Hepatocyte (in vitro differentiated cells): ENCODE results near the gene RGS17.

Experiments
- EZH2phosphoT487 ChIP-seq: fragments of 200-600 bp; sonication (generic); IDR thresholded peaks from one replicate; pipeline ENCODE4 v1.6.1; 2018; ENCODE audit warnings: antibody characterized with exemption, mild to moderate bottlenecking, low read depth, moderate library complexity; ENCODE audit not compliant: unreplicated experiment, severe bottlenecking
- TF ChIP-seq, protein P1 (sequence below): fragments of 200-600 bp; sonication (generic); IDR thresholded peaks from 2 replicates; pipeline ENCODE4 v1.5.1; 2016; ENCODE audit warnings: antibody characterized with exemption, mild to moderate bottlenecking; ENCODE audit not compliant: poor library complexity

GRCh38 chr6:153146413-153146812, 15.3 kb upstream of the RGS17 start:
- TF ChIP-seq, protein P1, sequence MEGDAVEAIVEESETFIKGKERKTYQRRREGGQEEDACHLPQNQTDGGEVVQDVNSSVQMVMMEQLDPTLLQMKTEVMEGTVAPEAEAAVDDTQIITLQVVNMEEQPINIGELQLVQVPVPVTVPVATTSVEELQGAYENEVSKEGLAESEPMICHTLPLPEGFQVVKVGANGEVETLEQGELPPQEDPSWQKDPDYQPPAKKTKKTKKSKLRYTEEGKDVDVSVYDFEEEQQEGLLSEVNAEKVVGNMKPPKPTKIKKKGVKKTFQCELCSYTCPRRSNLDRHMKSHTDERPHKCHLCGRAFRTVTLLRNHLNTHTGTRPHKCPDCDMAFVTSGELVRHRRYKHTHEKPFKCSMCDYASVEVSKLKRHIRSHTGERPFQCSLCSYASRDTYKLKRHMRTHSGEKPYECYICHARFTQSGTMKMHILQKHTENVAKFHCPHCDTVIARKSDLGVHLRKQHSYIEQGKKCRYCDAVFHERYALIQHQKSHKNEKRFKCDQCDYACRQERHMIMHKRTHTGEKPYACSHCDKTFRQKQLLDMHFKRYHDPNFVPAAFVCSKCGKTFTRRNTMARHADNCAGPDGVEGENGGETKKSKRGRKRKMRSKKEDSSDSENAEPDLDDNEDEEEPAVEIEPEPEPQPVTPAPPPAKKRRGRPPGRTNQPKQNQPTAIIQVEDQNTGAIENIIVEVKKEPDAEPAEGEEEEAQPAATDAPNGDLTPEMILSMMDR, result no peak
- no peak for TF ChIP-seq EZH2phosphoT487
